Measurements from ENCODE around the gene TSSK2. TPM values are rescaled to one million over a fixed set of nuclear protein-coding genes. Genes with fewer than 3 reads are reported as not detected.

The TSSK2 gene
- total and polyA plus RNA-seq, 2 experiments from 2014 or later: not detected

- no peak for TF ChIP-seq ZNF462 (CRISPR knock-in tag; IDR thresholded peaks at IDR 0.05)
- TF ChIP-seq STAT1 (IDR thresholded peaks at IDR 0.05; ENCODE audit: unreplicated experiment): no peak
- no peak for TF ChIP-seq ETS1 (IDR thresholded peaks at IDR 0.05)
- no peak for TF ChIP-seq NANOG (IDR thresholded peaks at IDR 0.05; ENCODE audit: borderline replicate concordance)
- no peak for TF ChIP-seq JUNB (IDR thresholded peaks at IDR 0.05; ENCODE audit: unreplicated experiment)
- TF ChIP-seq EZH2phosphoT487 (IDR thresholded peaks at IDR 0.05; ENCODE audit: unreplicated experiment): no peak
- TF ChIP-seq CREB1 (CRISPR knock-in tag; IDR thresholded peaks at IDR 0.05; ENCODE audit: low read depth): no peak
- no peak for TF ChIP-seq POLR2AphosphoS5 (IDR thresholded peaks at IDR 0.05; ENCODE audit: low read depth)
Observed at GRCh38 chr22:19137384-19138216, 6.5 kb downstream of the TSSK2 start (continued).

All from GM23338 (cell line).